ENCODE results near the gene DCX. TPM values are rescaled to one million over a fixed set of nuclear protein-coding genes. Genes with fewer than 3 reads are reported as not detected.
A peak's percentile ranks its signal among the peaks of the same experiment; 100 is the strongest.

DCX gene
- total and polyA plus RNA-seq, 2 experiments from 2014 or later = 0.66 to 3.0 TPM

DNA sequence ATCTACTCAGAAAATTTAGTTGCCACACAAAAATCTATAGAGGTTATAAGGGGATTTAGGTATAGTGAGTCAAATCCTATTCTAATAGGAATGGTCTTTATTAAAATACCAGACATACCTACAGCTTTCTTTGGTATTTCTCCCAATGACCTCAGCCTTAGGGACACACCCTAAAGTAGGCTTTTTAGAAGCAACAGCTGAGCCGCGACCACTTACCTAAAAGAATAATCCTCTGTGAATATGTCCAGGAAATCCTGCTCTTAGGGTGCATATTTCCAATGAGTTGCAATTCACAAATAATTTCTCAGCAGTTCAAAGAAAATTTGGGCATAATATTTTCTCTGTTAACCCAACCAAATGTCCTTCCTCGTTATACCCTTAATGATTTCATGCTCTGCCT is 2.7 kb downstream of the DCX start (continued):
- TF ChIP-seq, protein P1, sequence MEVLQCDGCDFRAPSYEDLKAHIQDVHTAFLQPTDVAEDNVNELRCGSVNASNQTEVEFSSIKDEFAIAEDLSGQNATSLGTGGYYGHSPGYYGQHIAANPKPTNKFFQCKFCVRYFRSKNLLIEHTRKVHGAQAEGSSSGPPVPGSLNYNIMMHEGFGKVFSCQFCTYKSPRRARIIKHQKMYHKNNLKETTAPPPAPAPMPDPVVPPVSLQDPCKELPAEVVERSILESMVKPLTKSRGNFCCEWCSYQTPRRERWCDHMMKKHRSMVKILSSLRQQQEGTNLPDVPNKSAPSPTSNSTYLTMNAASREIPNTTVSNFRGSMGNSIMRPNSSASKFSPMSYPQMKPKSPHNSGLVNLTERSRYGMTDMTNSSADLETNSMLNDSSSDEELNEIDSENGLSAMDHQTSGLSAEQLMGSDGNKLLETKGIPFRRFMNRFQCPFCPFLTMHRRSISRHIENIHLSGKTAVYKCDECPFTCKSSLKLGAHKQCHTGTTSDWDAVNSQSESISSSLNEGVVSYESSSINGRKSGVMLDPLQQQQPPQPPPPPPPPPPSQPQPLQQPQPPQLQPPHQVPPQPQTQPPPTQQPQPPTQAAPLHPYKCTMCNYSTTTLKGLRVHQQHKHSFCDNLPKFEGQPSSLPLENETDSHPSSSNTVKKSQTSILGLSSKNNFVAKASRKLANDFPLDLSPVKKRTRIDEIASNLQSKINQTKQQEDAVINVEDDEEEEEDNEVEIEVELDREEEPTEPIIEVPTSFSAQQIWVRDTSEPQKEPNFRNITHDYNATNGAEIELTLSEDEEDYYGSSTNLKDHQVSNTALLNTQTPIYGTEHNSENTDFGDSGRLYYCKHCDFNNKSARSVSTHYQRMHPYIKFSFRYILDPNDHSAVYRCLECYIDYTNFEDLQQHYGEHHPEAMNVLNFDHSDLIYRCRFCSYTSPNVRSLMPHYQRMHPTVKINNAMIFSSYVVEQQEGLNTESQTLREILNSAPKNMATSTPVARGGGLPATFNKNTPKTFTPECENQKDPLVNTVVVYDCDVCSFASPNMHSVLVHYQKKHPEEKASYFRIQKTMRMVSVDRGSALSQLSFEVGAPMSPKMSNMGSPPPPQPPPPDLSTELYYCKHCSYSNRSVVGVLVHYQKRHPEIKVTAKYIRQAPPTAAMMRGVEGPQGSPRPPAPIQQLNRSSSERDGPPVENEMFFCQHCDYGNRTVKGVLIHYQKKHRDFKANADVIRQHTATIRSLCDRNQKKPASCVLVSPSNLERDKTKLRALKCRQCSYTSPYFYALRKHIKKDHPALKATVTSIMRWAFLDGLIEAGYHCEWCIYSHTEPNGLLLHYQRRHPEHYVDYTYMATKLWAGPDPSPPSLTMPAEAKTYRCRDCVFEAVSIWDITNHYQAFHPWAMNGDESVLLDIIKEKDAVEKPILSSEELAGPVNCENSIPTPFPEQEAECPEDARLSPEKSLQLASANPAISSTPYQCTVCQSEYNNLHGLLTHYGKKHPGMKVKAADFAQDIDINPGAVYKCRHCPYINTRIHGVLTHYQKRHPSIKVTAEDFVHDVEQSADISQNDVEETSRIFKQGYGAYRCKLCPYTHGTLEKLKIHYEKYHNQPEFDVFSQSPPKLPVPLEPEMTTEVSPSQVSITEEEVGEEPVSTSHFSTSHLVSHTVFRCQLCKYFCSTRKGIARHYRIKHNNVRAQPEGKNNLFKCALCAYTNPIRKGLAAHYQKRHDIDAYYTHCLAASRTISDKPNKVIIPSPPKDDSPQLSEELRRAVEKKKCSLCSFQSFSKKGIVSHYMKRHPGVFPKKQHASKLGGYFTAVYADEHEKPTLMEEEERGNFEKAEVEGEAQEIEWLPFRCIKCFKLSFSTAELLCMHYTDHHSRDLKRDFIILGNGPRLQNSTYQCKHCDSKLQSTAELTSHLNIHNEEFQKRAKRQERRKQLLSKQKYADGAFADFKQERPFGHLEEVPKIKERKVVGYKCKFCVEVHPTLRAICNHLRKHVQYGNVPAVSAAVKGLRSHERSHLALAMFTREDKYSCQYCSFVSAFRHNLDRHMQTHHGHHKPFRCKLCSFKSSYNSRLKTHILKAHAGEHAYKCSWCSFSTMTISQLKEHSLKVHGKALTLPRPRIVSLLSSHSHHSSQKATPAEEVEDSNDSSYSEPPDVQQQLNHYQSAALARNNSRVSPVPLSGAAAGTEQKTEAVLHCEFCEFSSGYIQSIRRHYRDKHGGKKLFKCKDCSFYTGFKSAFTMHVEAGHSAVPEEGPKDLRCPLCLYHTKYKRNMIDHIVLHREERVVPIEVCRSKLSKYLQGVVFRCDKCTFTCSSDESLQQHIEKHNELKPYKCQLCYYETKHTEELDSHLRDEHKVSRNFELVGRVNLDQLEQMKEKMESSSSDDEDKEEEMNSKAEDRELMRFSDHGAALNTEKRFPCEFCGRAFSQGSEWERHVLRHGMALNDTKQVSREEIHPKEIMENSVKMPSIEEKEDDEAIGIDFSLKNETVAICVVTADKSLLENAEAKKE (CRISPR knock-in tag; IDR thresholded peaks at IDR 0.05) = no peak
- TF ChIP-seq EZH2phosphoT487 (IDR thresholded peaks at IDR 0.05; ENCODE audit: unreplicated experiment) = no peak
- TF ChIP-seq JUNB (IDR thresholded peaks at IDR 0.05; ENCODE audit: unreplicated experiment) = no peak
- TF ChIP-seq ZNF114 (CRISPR knock-in tag; IDR thresholded peaks at IDR 0.05) = no peak
- TF ChIP-seq CREB1 (CRISPR knock-in tag; IDR thresholded peaks at IDR 0.05; ENCODE audit: low read depth) = no peak
- TF ChIP-seq ZNF331 (CRISPR knock-in tag; IDR thresholded peaks at IDR 0.05; ENCODE audit: low read depth) = no peak

DNA sequence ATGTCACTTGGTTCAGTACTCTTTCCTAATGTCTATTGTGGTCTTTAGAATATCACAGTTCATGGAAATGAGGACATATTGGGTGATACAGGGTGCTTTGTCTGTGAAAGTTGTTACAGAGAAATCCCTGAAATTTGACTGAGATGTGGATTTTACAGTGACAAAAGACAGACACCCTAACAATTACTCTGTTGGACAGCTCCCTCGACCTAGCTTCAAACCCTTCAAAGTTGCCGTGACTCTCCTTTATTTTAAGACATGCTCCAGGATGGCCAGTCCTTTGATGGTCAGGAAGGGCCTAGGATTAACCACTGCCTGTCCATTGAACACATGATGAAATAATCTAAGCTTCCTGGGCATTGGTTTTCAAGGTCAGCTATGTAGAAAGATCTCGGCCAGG is 4.0 kb downstream of the DCX start:
- H3K27ac ChIP-seq (ENCODE audit: low read depth) = no peak overlapping the region
- peaks cover 32% of the 10 kb centered on the region for H3K4me1 Mint-ChIP-seq
- no peaks in the 10 kb centered on the region for H3K79me2 ChIP-seq (replicated peaks; ENCODE audit: insufficient read depth)
- H3K9me2 ChIP-seq (ENCODE audit: insufficient read depth) = no peaks in the 10 kb centered on the region
- ATAC-seq = no peak
- H3K27me3 ChIP-seq (ENCODE audit: insufficient read depth) = no peaks in the 10 kb centered on the region
- no peaks in the 10 kb centered on the region for H3K36me3 Mint-ChIP-seq (ENCODE audit: low read depth)
- H3K4me2 ChIP-seq = no peak overlapping the region
- H3K9me3 Mint-ChIP-seq = no peaks in the 10 kb centered on the region
- H3F3A ChIP-seq (replicated peaks; ENCODE audit: low read depth) = no peaks in the 10 kb centered on the region
- peaks cover 2% of the 10 kb centered on the region for H3K27me3 Mint-ChIP-seq (ENCODE audit: insufficient read depth, low read depth, poor library complexity)
- DNase-seq (ENCODE audit: low spot score) = no peak
- H4K20me1 ChIP-seq (replicated peaks; ENCODE audit: insufficient read depth) = no peaks in the 10 kb centered on the region
- H3K4me3 Mint-ChIP-seq = no peak overlapping the region
- H2AFZ ChIP-seq = no peak overlapping the region
- no peak overlapping the region for H3K27ac Mint-ChIP-seq
- H3K36me3 ChIP-seq (ENCODE audit: insufficient read depth) = no peaks in the 10 kb centered on the region
- H3K4me3 ChIP-seq = no peak overlapping the region
- H3K4me1 ChIP-seq (ENCODE audit: insufficient read depth) = peaks cover 22% of the 10 kb centered on the region; the same call in 1 of the 2 replicates
- TF ChIP-seq POLR2AphosphoS5 (IDR thresholded peaks at IDR 0.05; ENCODE audit: low read depth) (no peak), JUNB (IDR thresholded peaks at IDR 0.05; ENCODE audit: unreplicated experiment) (no peak), ZNF114 (CRISPR knock-in tag; IDR thresholded peaks at IDR 0.05) (no peak), EZH2 (IDR thresholded peaks at IDR 0.05; ENCODE audit: low read depth, unreplicated experiment) (no peak)
- TF ChIP-seq, protein P2, sequence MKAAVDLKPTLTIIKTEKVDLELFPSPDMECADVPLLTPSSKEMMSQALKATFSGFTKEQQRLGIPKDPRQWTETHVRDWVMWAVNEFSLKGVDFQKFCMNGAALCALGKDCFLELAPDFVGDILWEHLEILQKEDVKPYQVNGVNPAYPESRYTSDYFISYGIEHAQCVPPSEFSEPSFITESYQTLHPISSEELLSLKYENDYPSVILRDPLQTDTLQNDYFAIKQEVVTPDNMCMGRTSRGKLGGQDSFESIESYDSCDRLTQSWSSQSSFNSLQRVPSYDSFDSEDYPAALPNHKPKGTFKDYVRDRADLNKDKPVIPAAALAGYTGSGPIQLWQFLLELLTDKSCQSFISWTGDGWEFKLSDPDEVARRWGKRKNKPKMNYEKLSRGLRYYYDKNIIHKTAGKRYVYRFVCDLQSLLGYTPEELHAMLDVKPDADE (IDR thresholded peaks at IDR 0.05) = no peak
- TF ChIP-seq, protein P3, sequence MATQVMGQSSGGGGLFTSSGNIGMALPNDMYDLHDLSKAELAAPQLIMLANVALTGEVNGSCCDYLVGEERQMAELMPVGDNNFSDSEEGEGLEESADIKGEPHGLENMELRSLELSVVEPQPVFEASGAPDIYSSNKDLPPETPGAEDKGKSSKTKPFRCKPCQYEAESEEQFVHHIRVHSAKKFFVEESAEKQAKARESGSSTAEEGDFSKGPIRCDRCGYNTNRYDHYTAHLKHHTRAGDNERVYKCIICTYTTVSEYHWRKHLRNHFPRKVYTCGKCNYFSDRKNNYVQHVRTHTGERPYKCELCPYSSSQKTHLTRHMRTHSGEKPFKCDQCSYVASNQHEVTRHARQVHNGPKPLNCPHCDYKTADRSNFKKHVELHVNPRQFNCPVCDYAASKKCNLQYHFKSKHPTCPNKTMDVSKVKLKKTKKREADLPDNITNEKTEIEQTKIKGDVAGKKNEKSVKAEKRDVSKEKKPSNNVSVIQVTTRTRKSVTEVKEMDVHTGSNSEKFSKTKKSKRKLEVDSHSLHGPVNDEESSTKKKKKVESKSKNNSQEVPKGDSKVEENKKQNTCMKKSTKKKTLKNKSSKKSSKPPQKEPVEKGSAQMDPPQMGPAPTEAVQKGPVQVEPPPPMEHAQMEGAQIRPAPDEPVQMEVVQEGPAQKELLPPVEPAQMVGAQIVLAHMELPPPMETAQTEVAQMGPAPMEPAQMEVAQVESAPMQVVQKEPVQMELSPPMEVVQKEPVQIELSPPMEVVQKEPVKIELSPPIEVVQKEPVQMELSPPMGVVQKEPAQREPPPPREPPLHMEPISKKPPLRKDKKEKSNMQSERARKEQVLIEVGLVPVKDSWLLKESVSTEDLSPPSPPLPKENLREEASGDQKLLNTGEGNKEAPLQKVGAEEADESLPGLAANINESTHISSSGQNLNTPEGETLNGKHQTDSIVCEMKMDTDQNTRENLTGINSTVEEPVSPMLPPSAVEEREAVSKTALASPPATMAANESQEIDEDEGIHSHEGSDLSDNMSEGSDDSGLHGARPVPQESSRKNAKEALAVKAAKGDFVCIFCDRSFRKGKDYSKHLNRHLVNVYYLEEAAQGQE (IDR thresholded peaks at IDR 0.05; ENCODE audit: unreplicated experiment) = peak; percentile 54
- TF ChIP-seq, protein P4, sequence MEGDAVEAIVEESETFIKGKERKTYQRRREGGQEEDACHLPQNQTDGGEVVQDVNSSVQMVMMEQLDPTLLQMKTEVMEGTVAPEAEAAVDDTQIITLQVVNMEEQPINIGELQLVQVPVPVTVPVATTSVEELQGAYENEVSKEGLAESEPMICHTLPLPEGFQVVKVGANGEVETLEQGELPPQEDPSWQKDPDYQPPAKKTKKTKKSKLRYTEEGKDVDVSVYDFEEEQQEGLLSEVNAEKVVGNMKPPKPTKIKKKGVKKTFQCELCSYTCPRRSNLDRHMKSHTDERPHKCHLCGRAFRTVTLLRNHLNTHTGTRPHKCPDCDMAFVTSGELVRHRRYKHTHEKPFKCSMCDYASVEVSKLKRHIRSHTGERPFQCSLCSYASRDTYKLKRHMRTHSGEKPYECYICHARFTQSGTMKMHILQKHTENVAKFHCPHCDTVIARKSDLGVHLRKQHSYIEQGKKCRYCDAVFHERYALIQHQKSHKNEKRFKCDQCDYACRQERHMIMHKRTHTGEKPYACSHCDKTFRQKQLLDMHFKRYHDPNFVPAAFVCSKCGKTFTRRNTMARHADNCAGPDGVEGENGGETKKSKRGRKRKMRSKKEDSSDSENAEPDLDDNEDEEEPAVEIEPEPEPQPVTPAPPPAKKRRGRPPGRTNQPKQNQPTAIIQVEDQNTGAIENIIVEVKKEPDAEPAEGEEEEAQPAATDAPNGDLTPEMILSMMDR (conservative IDR thresholded peaks at IDR 0.05; ENCODE audit: low read depth in 2 of 2) = no peak

Data from GM23338 (cell line).